Neural cell (in vitro differentiated cells): Measurements from ENCODE around the gene TRIM66. TPM values are rescaled to one million over a fixed set of nuclear protein-coding genes. Genes with fewer than 3 reads are reported as not detected.

ENCODE experiments used
- H2AFZ ChIP-seq: fragments of 200-600, 300-800 bp; sonication (generic), shearing (Covaris generic); 2 replicates; pipeline ENCODE4 v1.6.0; 2014; ENCODE audit warnings: low read depth, mild to moderate bottlenecking, antibody characterized with exemption, low read length, moderate library complexity
- H3F3A ChIP-seq: fragments of 200-600 bp; shearing (Covaris generic); 2 replicates; pipeline ENCODE4 v1.6.1; 2016; ENCODE audit warnings: mild to moderate bottlenecking, moderate library complexity, mixed read lengths, antibody characterized with exemption, low read length; ENCODE audit not compliant: insufficient read depth, poor library complexity, severe bottlenecking
- H3K27ac ChIP-seq: fragments of 200-600, 300-800 bp; sonication (generic), shearing (Covaris generic); 2 replicates; pipeline ENCODE4 v1.5.1; 2014; ENCODE audit warnings: mild to moderate bottlenecking, low read length, moderate library complexity
- H3K27me3 ChIP-seq: fragments of 300-800, 200-600 bp; sonication (generic), shearing (Covaris generic); 2 replicates; pipeline ENCODE4 v1.6.0; 2014; ENCODE audit warnings: mild to moderate bottlenecking, low read depth, low read length, moderate library complexity; ENCODE audit not compliant: insufficient read depth
- H3K36me3 ChIP-seq: fragments of 300-800, 200-600 bp; sonication (generic), shearing (Covaris generic); 2 replicates; pipeline ENCODE4 v1.5.1; 2014; ENCODE audit warnings: mild to moderate bottlenecking, antibody characterized with exemption, low read length, moderate library complexity; ENCODE audit not compliant: insufficient read depth
- H3K4me2 ChIP-seq: fragments of 300-800, 200-600 bp; sonication (generic), shearing (Covaris generic); 2 replicates; pipeline ENCODE4 v1.6.0; 2014; ENCODE audit warnings: mild to moderate bottlenecking, low read length
- H3K4me3 ChIP-seq: fragments of 300-800, 200-600 bp; sonication (generic), shearing (Covaris generic); 2 replicates; pipeline ENCODE4 v1.5.1; 2014; ENCODE audit warnings: mild to moderate bottlenecking, low read length, moderate library complexity
- H3K79me2 ChIP-seq: fragments of 200-600 bp; shearing (Covaris generic); replicated peaks from 2 replicates; pipeline ENCODE4 v1.6.0; 2014; ENCODE audit warnings: mild to moderate bottlenecking, low read length, moderate library complexity; ENCODE audit not compliant: insufficient read depth
- H3K9ac ChIP-seq: fragments of 300-800, 200-600 bp; sonication (generic), shearing (Covaris generic); 2 replicates; pipeline ENCODE4 v1.6.1; 2016; ENCODE audit warnings: mild to moderate bottlenecking, low read length, mixed read lengths
- H3K9me2 ChIP-seq: fragments of 200-600 bp; shearing (Covaris generic); 2 replicates; pipeline ENCODE4 v1.6.1; 2016; ENCODE audit warnings: mild to moderate bottlenecking, low read length, mixed read lengths; ENCODE audit not compliant: insufficient read depth
- H3K9me3 ChIP-seq: fragments of 200-600, 300-800 bp; sonication (generic), shearing (Covaris generic); 2 replicates; pipeline ENCODE4 v1.6.1; 2016; ENCODE audit warnings: mild to moderate bottlenecking, mixed run types, low read length, moderate library complexity, mixed read lengths
- H4K20me1 ChIP-seq: fragments of 200-600 bp; shearing (Covaris generic); 2 replicates; pipeline ENCODE4 v1.6.1; 2016; ENCODE audit warnings: mild to moderate bottlenecking, mixed run types; ENCODE audit not compliant: insufficient read depth
- EP300 ChIP-seq: fragments of 450-650 bp; conservative IDR thresholded peaks from 2 replicates; pipeline ENCODE4 v1.6.1; 2014; ENCODE audit warnings: antibody characterized with exemption, mild to moderate bottlenecking, moderate library complexity; ENCODE audit not compliant: poor library complexity, severe bottlenecking
- EZH2 ChIP-seq: fragments of 200-600, 300-800 bp; shearing (Covaris generic), sonication (generic); IDR thresholded peaks from 2 replicates; pipeline ENCODE4 v1.6.1; 2014; ENCODE audit warnings: antibody characterized with exemption, low read length, borderline replicate concordance, mild to moderate bottlenecking; ENCODE audit not compliant: insufficient read depth, poor library complexity, severe bottlenecking
- MXI1 ChIP-seq: fragments of 450-650 bp; conservative IDR thresholded peaks from 2 replicates; pipeline ENCODE4 v1.6.1; 2014; ENCODE audit warnings: antibody characterized with exemption, mild to moderate bottlenecking; ENCODE audit not compliant: poor library complexity, severe bottlenecking
- POLR2AphosphoS5 ChIP-seq: IDR thresholded peaks from 2 replicates; pipeline ENCODE4 v1.6.1; 2012
- RAD21 ChIP-seq: fragments of 450-650 bp; conservative IDR thresholded peaks from 2 replicates; pipeline ENCODE4 v1.6.1; 2014; ENCODE audit warnings: antibody characterized with exemption, mild to moderate bottlenecking, moderate library complexity
- SMC3 ChIP-seq: fragments of 450-650 bp; conservative IDR thresholded peaks from 2 replicates; pipeline ENCODE4 v1.6.1; 2014; ENCODE audit warnings: antibody characterized with exemption, mild to moderate bottlenecking, moderate library complexity; ENCODE audit not compliant: poor library complexity
- TAF1 ChIP-seq: IDR thresholded peaks from 2 replicates; pipeline ENCODE4 v1.6.1; 2012; ENCODE audit warnings: low read depth
- polyA plus RNA-seq: library from polyadenylated mRNA; depleted of rRNA; stranded (reverse); fragments of >200 nt; gene quantifications from 2 replicates; pipeline ENCODE4 v1.2.3, GENCODE V29; 2014
- TF ChIP-seq, protein P1 (sequence below): IDR thresholded peaks from 2 replicates; pipeline ENCODE4 v1.6.1; 2012; ENCODE audit warnings: borderline replicate concordance
- TF ChIP-seq, protein P2 (sequence below): fragments of 450-650 bp; IDR thresholded peaks from 2 replicates; pipeline ENCODE4 v1.5.1; 2014; ENCODE audit warnings: antibody characterized with exemption, mild to moderate bottlenecking, moderate library complexity; ENCODE audit not compliant: poor library complexity, severe bottlenecking

The TRIM66 gene
- polyA plus RNA-seq, 1 donor from 2014 or later, result 0.82 TPM

DNA sequence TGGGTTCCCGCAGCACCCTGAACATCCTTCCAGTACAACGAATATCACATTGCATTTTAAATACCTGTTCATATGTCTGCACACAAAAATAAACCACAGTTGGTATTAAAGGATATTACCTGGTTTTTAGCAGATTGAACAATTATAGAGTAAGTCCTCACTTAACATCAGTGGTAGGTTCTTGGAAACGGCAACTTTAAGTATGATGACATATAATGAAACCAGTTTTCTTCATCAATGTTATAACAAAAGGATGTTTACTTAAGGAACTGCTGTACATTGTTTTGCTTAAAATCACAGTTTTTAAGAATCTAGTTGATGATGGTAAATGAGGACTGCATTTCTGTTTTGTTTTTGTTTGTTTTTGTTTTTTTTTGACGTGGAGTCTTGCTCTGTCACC is 28.0 kb downstream of the TRIM66 start:
- no peaks in the 10 kb centered on the region for H3K9me2 ChIP-seq
- no peaks in the 10 kb centered on the region for H3K36me3 ChIP-seq
- H3K27ac ChIP-seq, result no peak overlapping the region
- H3K9ac ChIP-seq, result no peak overlapping the region
- H3K79me2 ChIP-seq, result no peaks in the 10 kb centered on the region
- H3F3A ChIP-seq, result no peaks in the 10 kb centered on the region
- no peaks in the 10 kb centered on the region for H3K27me3 ChIP-seq
- H2AFZ ChIP-seq, result no peak overlapping the region
- TF ChIP-seq EP300 (no peak), EZH2 (no peak), MXI1 (no peak), TAF1 (no peak), POLR2AphosphoS5 (no peak), RAD21 (no peak), SMC3 (no peak)
- TF ChIP-seq, protein P1, sequence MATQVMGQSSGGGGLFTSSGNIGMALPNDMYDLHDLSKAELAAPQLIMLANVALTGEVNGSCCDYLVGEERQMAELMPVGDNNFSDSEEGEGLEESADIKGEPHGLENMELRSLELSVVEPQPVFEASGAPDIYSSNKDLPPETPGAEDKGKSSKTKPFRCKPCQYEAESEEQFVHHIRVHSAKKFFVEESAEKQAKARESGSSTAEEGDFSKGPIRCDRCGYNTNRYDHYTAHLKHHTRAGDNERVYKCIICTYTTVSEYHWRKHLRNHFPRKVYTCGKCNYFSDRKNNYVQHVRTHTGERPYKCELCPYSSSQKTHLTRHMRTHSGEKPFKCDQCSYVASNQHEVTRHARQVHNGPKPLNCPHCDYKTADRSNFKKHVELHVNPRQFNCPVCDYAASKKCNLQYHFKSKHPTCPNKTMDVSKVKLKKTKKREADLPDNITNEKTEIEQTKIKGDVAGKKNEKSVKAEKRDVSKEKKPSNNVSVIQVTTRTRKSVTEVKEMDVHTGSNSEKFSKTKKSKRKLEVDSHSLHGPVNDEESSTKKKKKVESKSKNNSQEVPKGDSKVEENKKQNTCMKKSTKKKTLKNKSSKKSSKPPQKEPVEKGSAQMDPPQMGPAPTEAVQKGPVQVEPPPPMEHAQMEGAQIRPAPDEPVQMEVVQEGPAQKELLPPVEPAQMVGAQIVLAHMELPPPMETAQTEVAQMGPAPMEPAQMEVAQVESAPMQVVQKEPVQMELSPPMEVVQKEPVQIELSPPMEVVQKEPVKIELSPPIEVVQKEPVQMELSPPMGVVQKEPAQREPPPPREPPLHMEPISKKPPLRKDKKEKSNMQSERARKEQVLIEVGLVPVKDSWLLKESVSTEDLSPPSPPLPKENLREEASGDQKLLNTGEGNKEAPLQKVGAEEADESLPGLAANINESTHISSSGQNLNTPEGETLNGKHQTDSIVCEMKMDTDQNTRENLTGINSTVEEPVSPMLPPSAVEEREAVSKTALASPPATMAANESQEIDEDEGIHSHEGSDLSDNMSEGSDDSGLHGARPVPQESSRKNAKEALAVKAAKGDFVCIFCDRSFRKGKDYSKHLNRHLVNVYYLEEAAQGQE, result no peak
- TF ChIP-seq, protein P2, sequence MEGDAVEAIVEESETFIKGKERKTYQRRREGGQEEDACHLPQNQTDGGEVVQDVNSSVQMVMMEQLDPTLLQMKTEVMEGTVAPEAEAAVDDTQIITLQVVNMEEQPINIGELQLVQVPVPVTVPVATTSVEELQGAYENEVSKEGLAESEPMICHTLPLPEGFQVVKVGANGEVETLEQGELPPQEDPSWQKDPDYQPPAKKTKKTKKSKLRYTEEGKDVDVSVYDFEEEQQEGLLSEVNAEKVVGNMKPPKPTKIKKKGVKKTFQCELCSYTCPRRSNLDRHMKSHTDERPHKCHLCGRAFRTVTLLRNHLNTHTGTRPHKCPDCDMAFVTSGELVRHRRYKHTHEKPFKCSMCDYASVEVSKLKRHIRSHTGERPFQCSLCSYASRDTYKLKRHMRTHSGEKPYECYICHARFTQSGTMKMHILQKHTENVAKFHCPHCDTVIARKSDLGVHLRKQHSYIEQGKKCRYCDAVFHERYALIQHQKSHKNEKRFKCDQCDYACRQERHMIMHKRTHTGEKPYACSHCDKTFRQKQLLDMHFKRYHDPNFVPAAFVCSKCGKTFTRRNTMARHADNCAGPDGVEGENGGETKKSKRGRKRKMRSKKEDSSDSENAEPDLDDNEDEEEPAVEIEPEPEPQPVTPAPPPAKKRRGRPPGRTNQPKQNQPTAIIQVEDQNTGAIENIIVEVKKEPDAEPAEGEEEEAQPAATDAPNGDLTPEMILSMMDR, result no peak
- H3K9me3 ChIP-seq, result no peaks in the 10 kb centered on the region
- H4K20me1 ChIP-seq, result no peaks in the 10 kb centered on the region
- no peak overlapping the region for H3K4me3 ChIP-seq
- no peak overlapping the region for H3K4me2 ChIP-seq

DNA sequence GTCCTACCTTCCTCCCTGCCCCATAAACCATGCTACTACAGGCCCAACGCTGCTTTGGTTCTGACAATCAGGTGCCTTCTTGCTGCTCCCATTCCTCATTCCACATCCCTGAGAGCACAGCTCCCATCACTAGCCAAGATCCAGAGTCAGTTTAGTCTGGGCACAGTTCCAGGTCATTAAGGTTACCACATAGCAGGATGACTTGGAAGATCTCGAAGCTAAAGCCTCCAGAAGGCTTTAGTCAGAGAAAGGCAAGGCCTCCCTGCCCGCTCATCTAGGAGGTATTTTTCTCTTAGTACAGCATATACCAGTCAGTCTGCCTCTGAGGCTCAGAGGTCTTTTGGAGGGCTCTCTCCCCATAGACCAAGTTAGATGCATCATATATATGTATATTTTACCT is 30.3 kb downstream of the TRIM66 start:
- Histone ChIP-seq H3K79me2 (no peaks in the 10 kb centered on the region), H3K27ac (no peak overlapping the region), H2AFZ (no peak overlapping the region), H3K9ac (no peak overlapping the region), H3K9me2 (no peaks in the 10 kb centered on the region), H3K27me3 (no peaks in the 10 kb centered on the region), H3K9me3 (no peaks in the 10 kb centered on the region), H4K20me1 (no peaks in the 10 kb centered on the region), H3F3A (no peaks in the 10 kb centered on the region), H3K4me2 (no peak overlapping the region), H3K36me3 (no peaks in the 10 kb centered on the region), H3K4me3 (no peak overlapping the region)
- TF ChIP-seq EP300 (no peak), SMC3 (no peak), RAD21 (no peak), MXI1 (no peak), POLR2AphosphoS5 (no peak), EZH2 (no peak), TAF1 (no peak)
- TF ChIP-seq, protein P2, result no peak
- TF ChIP-seq, protein P1, result no peak
